ENCODE results near the gene GCLC. TPM values are rescaled to one million over a fixed set of nuclear protein-coding genes. Genes with fewer than 3 reads are reported as not detected.
A peak's percentile ranks its signal among the peaks of the same experiment; 100 is the strongest.

GCLC gene
- total and polyA plus RNA-seq, 10 of the 15 experiments (the other 5 are each of a cell fraction or from before 2014, with no cell fraction given): 6.5 to 23.6 (median 12.5) TPM

DNA sequence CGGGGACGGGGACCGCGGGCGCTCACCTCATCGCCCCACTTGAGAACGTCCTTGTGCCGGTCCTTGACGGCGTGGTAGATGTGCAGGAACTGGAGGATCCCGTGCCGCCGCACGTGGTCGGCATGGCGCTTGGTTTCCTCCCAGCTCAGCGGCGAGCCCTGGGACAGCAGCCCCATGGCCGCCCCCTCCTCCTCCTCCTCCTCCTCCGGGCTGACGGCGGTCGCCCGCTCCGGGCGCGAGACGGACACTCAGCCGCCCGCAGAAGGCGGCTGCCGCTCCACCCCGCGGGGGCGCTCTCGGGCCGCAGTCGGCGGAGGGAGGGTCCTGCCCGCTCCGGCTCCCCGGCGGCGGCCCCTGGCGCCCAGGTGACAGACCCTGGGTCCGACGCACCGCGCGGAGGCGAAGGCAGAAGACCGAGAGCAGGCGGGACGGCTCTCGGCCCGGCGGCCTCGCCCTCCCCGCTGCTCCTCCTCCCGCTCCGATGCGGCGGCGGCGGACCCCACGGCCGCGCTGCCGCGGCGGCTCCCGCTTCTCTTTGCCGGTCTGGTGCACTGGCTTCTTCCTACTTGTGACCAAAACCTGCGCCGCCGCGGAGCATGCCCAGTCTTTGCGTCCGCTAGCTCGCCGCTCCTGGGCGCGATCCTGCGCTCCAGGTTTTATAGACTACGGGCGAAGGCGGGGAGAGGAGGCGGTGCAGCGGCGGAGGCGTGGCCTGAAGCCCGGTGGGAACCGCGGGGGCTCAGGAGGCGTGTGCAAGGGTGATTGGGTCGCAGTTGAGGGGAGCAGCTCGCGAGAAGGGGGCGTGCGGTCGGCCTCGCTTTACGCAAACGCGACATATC, at the start of gene GCLC (continued):
- TF ChIP-seq, protein P1, sequence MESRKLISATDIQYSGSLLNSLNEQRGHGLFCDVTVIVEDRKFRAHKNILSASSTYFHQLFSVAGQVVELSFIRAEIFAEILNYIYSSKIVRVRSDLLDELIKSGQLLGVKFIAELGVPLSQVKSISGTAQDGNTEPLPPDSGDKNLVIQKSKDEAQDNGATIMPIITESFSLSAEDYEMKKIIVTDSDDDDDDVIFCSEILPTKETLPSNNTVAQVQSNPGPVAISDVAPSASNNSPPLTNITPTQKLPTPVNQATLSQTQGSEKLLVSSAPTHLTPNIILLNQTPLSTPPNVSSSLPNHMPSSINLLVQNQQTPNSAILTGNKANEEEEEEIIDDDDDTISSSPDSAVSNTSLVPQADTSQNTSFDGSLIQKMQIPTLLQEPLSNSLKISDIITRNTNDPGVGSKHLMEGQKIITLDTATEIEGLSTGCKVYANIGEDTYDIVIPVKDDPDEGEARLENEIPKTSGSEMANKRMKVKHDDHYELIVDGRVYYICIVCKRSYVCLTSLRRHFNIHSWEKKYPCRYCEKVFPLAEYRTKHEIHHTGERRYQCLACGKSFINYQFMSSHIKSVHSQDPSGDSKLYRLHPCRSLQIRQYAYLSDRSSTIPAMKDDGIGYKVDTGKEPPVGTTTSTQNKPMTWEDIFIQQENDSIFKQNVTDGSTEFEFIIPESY (IDR thresholded peaks at IDR 0.05): no peak
- TF ChIP-seq CREM (IDR thresholded peaks at IDR 0.05; ENCODE audit: low read depth) (peak; percentile 78), IRF4 (IDR thresholded peaks at IDR 0.05; ENCODE audit: low read depth, low read length) (no peak), IKZF1 (conservative IDR thresholded peaks at IDR 0.05) (peak; percentile 90), CHD2 (IDR thresholded peaks at IDR 0.05; ENCODE audit: borderline replicate concordance, low read depth, low read length) (peak; percentile 26; the same call in 1 of the 2 replicates), SPI1 (IDR thresholded peaks at IDR 0.05; ENCODE audit: borderline replicate concordance, insufficient read depth, low read depth, low read length) (no peak), SMARCA5 (IDR thresholded peaks at IDR 0.05) (peak; percentile 96), TCF7 (IDR thresholded peaks at IDR 0.05; ENCODE audit: borderline replicate concordance) (no peak), ESRRA (IDR thresholded peaks at IDR 0.05; ENCODE audit: low read length) (peak; percentile 41; the same call in 1 of the 2 replicates)
- TF ChIP-seq, protein P2, sequence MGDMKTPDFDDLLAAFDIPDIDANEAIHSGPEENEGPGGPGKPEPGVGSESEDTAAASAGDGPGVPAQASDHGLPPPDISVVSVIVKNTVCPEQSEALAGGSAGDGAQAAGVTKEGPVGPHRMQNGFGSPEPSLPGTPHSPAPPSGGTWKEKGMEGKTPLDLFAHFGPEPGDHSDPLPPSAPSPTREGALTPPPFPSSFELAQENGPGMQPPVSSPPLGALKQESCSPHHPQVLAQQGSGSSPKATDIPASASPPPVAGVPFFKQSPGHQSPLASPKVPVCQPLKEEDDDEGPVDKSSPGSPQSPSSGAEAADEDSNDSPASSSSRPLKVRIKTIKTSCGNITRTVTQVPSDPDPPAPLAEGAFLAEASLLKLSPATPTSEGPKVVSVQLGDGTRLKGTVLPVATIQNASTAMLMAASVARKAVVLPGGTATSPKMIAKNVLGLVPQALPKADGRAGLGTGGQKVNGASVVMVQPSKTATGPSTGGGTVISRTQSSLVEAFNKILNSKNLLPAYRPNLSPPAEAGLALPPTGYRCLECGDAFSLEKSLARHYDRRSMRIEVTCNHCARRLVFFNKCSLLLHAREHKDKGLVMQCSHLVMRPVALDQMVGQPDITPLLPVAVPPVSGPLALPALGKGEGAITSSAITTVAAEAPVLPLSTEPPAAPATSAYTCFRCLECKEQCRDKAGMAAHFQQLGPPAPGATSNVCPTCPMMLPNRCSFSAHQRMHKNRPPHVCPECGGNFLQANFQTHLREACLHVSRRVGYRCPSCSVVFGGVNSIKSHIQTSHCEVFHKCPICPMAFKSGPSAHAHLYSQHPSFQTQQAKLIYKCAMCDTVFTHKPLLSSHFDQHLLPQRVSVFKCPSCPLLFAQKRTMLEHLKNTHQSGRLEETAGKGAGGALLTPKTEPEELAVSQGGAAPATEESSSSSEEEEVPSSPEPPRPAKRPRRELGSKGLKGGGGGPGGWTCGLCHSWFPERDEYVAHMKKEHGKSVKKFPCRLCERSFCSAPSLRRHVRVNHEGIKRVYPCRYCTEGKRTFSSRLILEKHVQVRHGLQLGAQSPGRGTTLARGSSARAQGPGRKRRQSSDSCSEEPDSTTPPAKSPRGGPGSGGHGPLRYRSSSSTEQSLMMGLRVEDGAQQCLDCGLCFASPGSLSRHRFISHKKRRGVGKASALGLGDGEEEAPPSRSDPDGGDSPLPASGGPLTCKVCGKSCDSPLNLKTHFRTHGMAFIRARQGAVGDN (IDR thresholded peaks at IDR 0.05): peak; percentile 75; the same call in 1 of the 2 replicates
- TF ChIP-seq, protein P3, sequence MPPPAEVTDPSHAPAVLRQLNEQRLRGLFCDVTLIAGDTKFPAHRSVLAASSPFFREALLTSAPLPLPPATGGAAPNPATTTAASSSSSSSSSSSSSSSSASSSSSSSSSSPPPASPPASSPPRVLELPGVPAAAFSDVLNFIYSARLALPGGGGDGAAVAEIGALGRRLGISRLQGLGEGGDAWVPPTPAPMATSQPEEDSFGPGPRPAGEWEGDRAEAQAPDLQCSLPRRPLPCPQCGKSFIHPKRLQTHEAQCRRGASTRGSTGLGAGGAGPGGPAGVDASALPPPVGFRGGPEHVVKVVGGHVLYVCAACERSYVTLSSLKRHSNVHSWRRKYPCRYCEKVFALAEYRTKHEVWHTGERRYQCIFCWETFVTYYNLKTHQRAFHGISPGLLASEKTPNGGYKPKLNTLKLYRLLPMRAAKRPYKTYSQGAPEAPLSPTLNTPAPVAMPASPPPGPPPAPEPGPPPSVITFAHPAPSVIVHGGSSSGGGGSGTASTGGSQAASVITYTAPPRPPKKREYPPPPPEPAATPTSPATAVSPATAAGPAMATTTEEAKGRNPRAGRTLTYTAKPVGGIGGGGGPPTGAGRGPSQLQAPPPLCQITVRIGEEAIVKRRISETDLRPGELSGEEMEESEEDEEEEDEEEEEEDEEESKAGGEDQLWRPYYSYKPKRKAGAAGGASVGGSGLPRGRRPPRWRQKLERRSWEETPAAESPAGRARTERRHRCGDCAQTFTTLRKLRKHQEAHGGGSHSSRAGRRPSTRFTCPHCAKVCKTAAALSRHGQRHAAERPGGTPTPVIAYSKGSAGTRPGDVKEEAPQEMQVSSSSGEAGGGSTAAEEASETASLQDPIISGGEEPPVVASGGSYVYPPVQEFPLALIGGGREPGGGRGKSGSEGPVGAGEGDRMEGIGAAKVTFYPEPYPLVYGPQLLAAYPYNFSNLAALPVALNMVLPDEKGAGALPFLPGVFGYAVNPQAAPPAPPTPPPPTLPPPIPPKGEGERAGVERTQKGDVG (CRISPR knock-in tag; IDR thresholded peaks at IDR 0.05): no peak
- TF ChIP-seq, protein P4, sequence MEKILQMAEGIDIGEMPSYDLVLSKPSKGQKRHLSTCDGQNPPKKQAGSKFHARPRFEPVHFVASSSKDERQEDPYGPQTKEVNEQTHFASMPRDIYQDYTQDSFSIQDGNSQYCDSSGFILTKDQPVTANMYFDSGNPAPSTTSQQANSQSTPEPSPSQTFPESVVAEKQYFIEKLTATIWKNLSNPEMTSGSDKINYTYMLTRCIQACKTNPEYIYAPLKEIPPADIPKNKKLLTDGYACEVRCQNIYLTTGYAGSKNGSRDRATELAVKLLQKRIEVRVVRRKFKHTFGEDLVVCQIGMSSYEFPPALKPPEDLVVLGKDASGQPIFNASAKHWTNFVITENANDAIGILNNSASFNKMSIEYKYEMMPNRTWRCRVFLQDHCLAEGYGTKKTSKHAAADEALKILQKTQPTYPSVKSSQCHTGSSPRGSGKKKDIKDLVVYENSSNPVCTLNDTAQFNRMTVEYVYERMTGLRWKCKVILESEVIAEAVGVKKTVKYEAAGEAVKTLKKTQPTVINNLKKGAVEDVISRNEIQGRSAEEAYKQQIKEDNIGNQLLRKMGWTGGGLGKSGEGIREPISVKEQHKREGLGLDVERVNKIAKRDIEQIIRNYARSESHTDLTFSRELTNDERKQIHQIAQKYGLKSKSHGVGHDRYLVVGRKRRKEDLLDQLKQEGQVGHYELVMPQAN (conservative IDR thresholded peaks at IDR 0.05): peak; percentile 88
- TF ChIP-seq, protein P5, sequence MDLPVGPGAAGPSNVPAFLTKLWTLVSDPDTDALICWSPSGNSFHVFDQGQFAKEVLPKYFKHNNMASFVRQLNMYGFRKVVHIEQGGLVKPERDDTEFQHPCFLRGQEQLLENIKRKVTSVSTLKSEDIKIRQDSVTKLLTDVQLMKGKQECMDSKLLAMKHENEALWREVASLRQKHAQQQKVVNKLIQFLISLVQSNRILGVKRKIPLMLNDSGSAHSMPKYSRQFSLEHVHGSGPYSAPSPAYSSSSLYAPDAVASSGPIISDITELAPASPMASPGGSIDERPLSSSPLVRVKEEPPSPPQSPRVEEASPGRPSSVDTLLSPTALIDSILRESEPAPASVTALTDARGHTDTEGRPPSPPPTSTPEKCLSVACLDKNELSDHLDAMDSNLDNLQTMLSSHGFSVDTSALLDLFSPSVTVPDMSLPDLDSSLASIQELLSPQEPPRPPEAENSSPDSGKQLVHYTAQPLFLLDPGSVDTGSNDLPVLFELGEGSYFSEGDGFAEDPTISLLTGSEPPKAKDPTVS (IDR thresholded peaks at IDR 0.05; ENCODE audit: low read depth, low read length): no peak
- TF ChIP-seq, protein P6, sequence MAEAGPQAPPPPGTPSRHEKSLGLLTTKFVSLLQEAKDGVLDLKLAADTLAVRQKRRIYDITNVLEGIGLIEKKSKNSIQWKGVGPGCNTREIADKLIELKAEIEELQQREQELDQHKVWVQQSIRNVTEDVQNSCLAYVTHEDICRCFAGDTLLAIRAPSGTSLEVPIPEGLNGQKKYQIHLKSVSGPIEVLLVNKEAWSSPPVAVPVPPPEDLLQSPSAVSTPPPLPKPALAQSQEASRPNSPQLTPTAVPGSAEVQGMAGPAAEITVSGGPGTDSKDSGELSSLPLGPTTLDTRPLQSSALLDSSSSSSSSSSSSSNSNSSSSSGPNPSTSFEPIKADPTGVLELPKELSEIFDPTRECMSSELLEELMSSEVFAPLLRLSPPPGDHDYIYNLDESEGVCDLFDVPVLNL (IDR thresholded peaks at IDR 0.05; ENCODE audit: low read depth, low read length): no peak

Measured in GM12878 (cell line).